Peyer's patch (tissue), 4 donors: ENCODE results near the gene LACRT.

Experiments
- POLR2A ChIP-seq, 2 donors: fragments of 450-650 bp; IDR thresholded peaks; one replicate each; pipeline ENCODE4 v1.5.1; 2017; ENCODE audit warnings: antibody characterized with exemption in 2 of 2, mild to moderate bottlenecking in 2 of 2, moderate library complexity in 2 of 2
- TF ChIP-seq, protein P1 (sequence below), 6 experiments: fragments of 450-650 bp in 4 of 6; fragments of 200-600 bp in 2 of 6; sonication (generic) in 1 of 6; IDR thresholded peaks; one replicate each; pipeline ENCODE4 v1.5.1; 2017 to 2019; ENCODE audit warnings: antibody characterized with exemption in 6 of 6, mild to moderate bottlenecking in 3 of 6, moderate library complexity in 1 of 6

DNA sequence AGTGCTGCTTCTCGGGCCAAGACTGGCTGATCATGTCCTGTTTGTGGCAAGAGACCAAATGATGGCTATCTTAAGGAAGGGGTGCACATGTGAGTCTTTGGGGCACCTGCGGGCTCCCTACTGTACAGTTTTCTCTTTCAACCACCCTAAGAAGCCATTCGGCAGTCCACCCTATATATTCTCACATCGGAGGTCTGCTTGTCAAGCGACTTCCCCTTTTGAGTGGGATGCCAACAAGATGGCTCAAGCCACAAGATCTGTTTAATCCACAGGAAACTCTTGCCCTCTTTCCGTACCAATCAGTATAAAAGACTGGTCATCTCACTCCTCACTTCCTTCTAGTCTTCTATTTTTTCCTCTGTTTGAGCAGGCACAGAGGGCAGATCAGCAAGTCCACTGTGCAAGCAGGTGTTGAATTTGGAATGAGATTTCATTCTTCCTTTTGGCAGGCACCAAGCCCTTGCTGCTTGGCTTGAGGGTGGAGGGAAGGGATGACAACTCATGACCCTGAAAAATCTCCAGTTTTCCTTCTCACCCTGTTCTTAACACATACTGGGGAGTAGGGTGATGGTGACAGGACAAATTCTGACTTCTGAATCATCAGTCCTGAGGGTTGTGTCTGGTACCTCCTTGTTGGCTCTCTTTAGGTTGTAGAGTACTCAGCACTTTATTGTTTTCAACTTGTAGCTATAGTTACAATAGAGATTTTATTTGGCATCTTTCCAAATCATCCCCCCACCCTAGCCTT, 17.6 kb downstream of the LACRT start:
- TF ChIP-seq, protein P1, sequence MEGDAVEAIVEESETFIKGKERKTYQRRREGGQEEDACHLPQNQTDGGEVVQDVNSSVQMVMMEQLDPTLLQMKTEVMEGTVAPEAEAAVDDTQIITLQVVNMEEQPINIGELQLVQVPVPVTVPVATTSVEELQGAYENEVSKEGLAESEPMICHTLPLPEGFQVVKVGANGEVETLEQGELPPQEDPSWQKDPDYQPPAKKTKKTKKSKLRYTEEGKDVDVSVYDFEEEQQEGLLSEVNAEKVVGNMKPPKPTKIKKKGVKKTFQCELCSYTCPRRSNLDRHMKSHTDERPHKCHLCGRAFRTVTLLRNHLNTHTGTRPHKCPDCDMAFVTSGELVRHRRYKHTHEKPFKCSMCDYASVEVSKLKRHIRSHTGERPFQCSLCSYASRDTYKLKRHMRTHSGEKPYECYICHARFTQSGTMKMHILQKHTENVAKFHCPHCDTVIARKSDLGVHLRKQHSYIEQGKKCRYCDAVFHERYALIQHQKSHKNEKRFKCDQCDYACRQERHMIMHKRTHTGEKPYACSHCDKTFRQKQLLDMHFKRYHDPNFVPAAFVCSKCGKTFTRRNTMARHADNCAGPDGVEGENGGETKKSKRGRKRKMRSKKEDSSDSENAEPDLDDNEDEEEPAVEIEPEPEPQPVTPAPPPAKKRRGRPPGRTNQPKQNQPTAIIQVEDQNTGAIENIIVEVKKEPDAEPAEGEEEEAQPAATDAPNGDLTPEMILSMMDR (IDR thresholded peaks at IDR 0.05), result no peak
- no peak for TF ChIP-seq POLR2A (IDR thresholded peaks at IDR 0.05)
